Measurements from ENCODE around the gene CSHL1.

DNA sequence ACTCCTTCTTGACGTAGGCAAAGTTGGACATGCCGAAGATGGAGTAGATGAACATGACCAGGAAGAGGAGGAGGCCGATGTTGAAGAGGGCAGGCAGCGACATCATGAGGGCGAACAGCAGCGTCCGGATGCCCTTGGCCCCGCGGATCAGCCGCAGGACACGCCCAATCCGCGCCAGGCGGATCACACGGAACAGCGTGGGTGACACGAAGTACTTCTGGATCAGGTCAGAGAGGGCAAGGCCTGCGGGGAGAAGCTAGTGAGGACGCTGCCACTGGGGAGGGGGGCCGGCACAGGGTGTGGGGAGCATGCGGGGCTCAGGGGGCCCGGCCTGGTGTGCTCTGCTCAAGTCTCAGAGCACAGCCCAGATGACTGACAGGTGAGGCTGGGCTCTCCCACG lies 30.7 kb upstream of the CSHL1 start:
- TF ChIP-seq CTCF (IDR thresholded peaks at IDR 0.05): no peak
- no peak for TF ChIP-seq POLR2AphosphoS5 (IDR thresholded peaks at IDR 0.05; ENCODE audit: insufficient read depth in 1 of 2, low read depth in 1 of 2)
